Tibial artery (tissue), 4 donors: ENCODE measurements around the gene C7orf25.

ENCODE experiments used
- DNase-seq, 2 donors: peaks; one replicate each; pipeline ENCODE4 v3.0.0-alpha.2; 2019
- H3K27ac ChIP-seq, 2 donors: fragments of 200-600 bp; sonication (generic) in 1 of 2; 1 replicate in 1 of 2; 2 replicates in 1 of 2; pipeline ENCODE4 v1.5.1; 2018 to 2019; ENCODE audit warnings: mild to moderate bottlenecking in 1 of 2
- H3K27me3 ChIP-seq, 2 donors: fragments of 200-600 bp; sonication (generic) in 1 of 2; one replicate each; pipeline versions ENCODE4 v1.5.1 to v1.6.0; 2016 to 2019
- H3K36me3 ChIP-seq, 3 donors: fragments of 200-600 bp; sonication (generic) in 2 of 3; one replicate each; pipeline ENCODE4 v1.5.1; 2016 to 2019; ENCODE audit warnings: mild to moderate bottlenecking in 2 of 3
- H3K4me1 ChIP-seq, 4 donors: fragments of 200-600 bp; sonication (generic) in 2 of 4; 1 replicate in 3 of 4; 2 replicates in 1 of 4; pipeline ENCODE4 v1.5.1; 2016 to 2019
- H3K4me3 ChIP-seq, 2 donors: fragments of 200-600 bp; sonication (generic) in 1 of 2; 1 replicate in 1 of 2; 2 replicates in 1 of 2; pipeline ENCODE4 v1.5.1; 2018 to 2019; ENCODE audit warnings: mild to moderate bottlenecking in 2 of 2
- H3K9me3 ChIP-seq, 3 donors: fragments of 200-600 bp; sonication (generic) in 1 of 3; one replicate each; pipeline ENCODE4 v1.5.1; 2016 to 2019
- CTCF ChIP-seq, 2 experiments: fragments of 200-600 bp in 1 of 2; fragments of 450-650 bp in 1 of 2; IDR thresholded peaks; one replicate each; pipeline ENCODE4 v1.5.1; 2017 to 2019; ENCODE audit warnings: antibody characterized with exemption in 2 of 2, mild to moderate bottlenecking in 1 of 2, moderate library complexity in 1 of 2
- intact Hi-C: fragments of 100-400 bp; cut with DNase I; formaldehyde crosslinking; loops from one replicate; pipeline ENCODE4 v1.15.0; 2023; ENCODE audit warnings: low total_unique reads

C7orf25 gene

DNA sequence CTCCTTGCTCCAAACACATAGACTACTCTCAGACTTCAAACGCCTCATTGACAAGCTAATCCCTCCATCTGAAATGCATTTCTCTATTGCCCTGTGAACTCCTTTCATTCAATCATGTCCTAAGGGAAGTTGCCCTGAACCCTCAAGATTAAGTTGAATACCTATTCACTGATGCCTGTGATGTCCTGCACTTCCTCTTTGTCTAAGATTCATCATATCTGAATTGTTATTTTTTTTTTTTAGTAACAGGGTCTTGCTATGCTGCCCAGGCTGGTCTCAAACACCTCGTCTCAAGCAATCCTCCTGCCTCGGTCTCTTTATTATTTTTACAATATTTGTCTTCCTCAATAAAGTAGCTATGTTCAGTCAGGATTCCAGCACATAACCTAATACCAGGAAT lies 16.9 kb upstream of the C7orf25 start:
- peaks cover 5 to 45% (median 24%) of the 10 kb centered on the region in 4 donors for H3K4me1 ChIP-seq
- no peak for DNase-seq
- intact Hi-C loops: no loop called here
- no peak overlapping the region for H3K27ac ChIP-seq
- H3K36me3 ChIP-seq: peaks cover 26 to 29% (median 27%) of the 10 kb centered on the region in 3 donors
- TF ChIP-seq CTCF (IDR thresholded peaks at IDR 0.05): no peak
- H3K4me3 ChIP-seq: no peak overlapping the region
- H3K9me3 ChIP-seq: no peaks in the 10 kb centered on the region
- no peaks in the 10 kb centered on the region for H3K27me3 ChIP-seq

DNA sequence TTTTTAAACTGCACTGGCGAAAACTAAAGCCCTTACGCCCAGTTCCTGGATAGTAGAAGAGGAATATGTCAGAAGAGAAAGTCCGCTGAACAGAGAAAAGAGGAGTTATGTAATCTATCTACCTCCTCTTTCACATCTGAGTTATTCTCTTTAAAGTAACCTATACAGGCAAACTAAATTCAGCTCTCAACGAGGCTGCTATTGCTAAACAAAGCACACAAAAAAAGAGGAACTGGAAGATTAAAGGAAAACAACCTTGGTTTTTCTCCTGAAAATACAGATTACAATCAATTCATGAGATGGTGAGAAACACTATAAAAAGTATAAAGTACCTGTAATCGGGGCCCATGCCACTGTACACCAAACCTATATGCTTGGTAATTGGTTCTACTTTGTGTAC lies 14.3 kb upstream of the C7orf25 start:
- Histone ChIP-seq H3K27me3 (no peaks in the 10 kb centered on the region), H3K36me3 (peaks cover 46 to 53% (median 53%) of the 10 kb centered on the region in 3 donors), H3K9me3 (no peaks in the 10 kb centered on the region), H3K4me1 (peaks cover 5 to 37% (median 15%) of the 10 kb centered on the region in 4 donors), H3K4me3 (no peak overlapping the region), H3K27ac (no peak overlapping the region)
- intact Hi-C loops: no loop called here
- TF ChIP-seq CTCF (IDR thresholded peaks at IDR 0.05): no peak
- no peak for DNase-seq

- no peaks in the 10 kb centered on the region for H3K9me3 ChIP-seq
- intact Hi-C loops: no loop called here
- DNase-seq: no peak
- no peak for TF ChIP-seq CTCF (IDR thresholded peaks at IDR 0.05)
- no peak overlapping the region for H3K27ac ChIP-seq
- no peaks in the 10 kb centered on the region for H3K27me3 ChIP-seq
- H3K36me3 ChIP-seq: peaks cover 48 to 59% (median 58%) of the 10 kb centered on the region in 3 donors
- peaks cover 1 to 31% (median 10%) of the 10 kb centered on the region in 4 donors for H3K4me1 ChIP-seq
- H3K4me3 ChIP-seq: no peak overlapping the region
These were observed 13.8 kb upstream of the C7orf25 start for GRCh38 chr7:42925630-42926029.

- peaks cover 0 to 18% (median 1%) of the 10 kb centered on the region in 4 donors for H3K4me1 ChIP-seq
- peaks cover 61 to 70% (median 69%) of the 10 kb centered on the region in 3 donors for H3K36me3 ChIP-seq
These were observed 12.5 kb upstream of the C7orf25 start for GRCh38 chr7:42924223-42924838.

GRCh38 chr7:42922017-42922753 lies 10.3 kb upstream of the C7orf25 start:
- H3K27me3 ChIP-seq: no peaks in the 10 kb centered on the region
- no peak overlapping the region for H3K27ac ChIP-seq
- H3K36me3 ChIP-seq: peaks cover 79 to 90% (median 79%) of the 10 kb centered on the region in 3 donors
- no peaks in the 10 kb centered on the region for H3K9me3 ChIP-seq
- peaks cover 0 to 3% (median 0%) of the 10 kb centered on the region in 4 donors for H3K4me1 ChIP-seq
- H3K4me3 ChIP-seq: no peak overlapping the region
- intact Hi-C loops: no loop called here
- DNase-seq: no peak
- no peak for TF ChIP-seq CTCF (IDR thresholded peaks at IDR 0.05)

More at GRCh38 chr7:42924223-42924838, 12.5 kb upstream of the C7orf25 start:
- Histone ChIP-seq H3K4me3 (no peak overlapping the region), H3K27me3 (no peaks in the 10 kb centered on the region), H3K9me3 (no peaks in the 10 kb centered on the region), H3K27ac (no peak overlapping the region)
- intact Hi-C loops: no loop called here
- DNase-seq: no peak
- TF ChIP-seq CTCF (IDR thresholded peaks at IDR 0.05): no peak
